Aorta (tissue), 5 donors: ENCODE measurements around the gene MTX3. TPM values are rescaled to one million over a fixed set of nuclear protein-coding genes. Genes with fewer than 3 reads are reported as not detected.

Experiments used
- ATAC-seq: fragments of 200-7000 bp; cut with Tn5 transposase; one replicate; pipeline ENCODE4 v1.9.1; 2022; ENCODE audit warnings: moderate library complexity; ENCODE audit not compliant: low FRiP score
- DNase-seq, 2 donors: peaks; one replicate each; pipeline ENCODE4 v3.0.0-alpha.2; 2020
- H3K27ac ChIP-seq, 2 donors: one replicate each; pipeline ENCODE4 v1.5.1; 2013; ENCODE audit warnings: low read length in 2 of 2, mild to moderate bottlenecking in 2 of 2, moderate library complexity in 2 of 2, control low read depth in 1 of 2, inconsistent platforms in 1 of 2, low read depth in 1 of 2
- H3K27me3 ChIP-seq, 2 donors: one replicate each; pipeline ENCODE4 v1.6.1; 2013; ENCODE audit warnings: control low read depth in 1 of 2, low read length in 1 of 2, mild to moderate bottlenecking in 1 of 2, moderate library complexity in 1 of 2; ENCODE audit not compliant: insufficient read depth in 2 of 2, control insufficient read depth in 1 of 2
- H3K36me3 ChIP-seq, 2 donors: one replicate each; pipeline ENCODE4 v1.6.1; 2013; ENCODE audit warnings: control low read depth in 1 of 2, low read length in 1 of 2, mild to moderate bottlenecking in 1 of 2; ENCODE audit not compliant: insufficient read depth in 2 of 2, control insufficient read depth in 1 of 2
- H3K4me1 ChIP-seq, 2 donors: one replicate each; pipeline ENCODE4 v1.6.1; 2013; ENCODE audit warnings: low read length in 2 of 2, control low read depth in 1 of 2, mild to moderate bottlenecking in 1 of 2, moderate library complexity in 1 of 2; ENCODE audit not compliant: insufficient read depth in 2 of 2, control insufficient read depth in 1 of 2
- H3K4me3 ChIP-seq, 2 donors: one replicate each; pipeline ENCODE4 v1.5.1; 2013; ENCODE audit warnings: low read length in 2 of 2, control low read depth in 1 of 2, mild to moderate bottlenecking in 1 of 2
- H3K9me3 ChIP-seq: one replicate; pipeline ENCODE4 v1.6.1; 2013; ENCODE audit warnings: mild to moderate bottlenecking, low read length; ENCODE audit not compliant: control insufficient read depth
- WGBS, 2 donors: extraction: QIAGEN DNeasy Blood & Tissue Kit; methylation state at CpG; one replicate each; pipeline ENCODE4 v1.1.7; 2013; 5-methylcytosine and 5-hydroxymethylcytosine counted together
- intact Hi-C, 2 donors: fragments of 100-400 bp; cut with DNase I; formaldehyde crosslinking; loops; one replicate each; pipeline versions ENCODE4 v1.14.2 to v1.15.0; 2022
- polyA plus RNA-seq, 2 donors: library from polyadenylated mRNA; stranded (reverse); fragments of 200-250 nt; gene quantifications; one replicate each; pipeline ENCODE4 v1.2.3, GENCODE V29; 2013
- total RNA-seq, 2 donors: library from RNA; stranded (reverse); fragmentation: NEBNext Ultra II Directional; extraction: Animal tissue kit (Norgen Biotek cat#: 25700); gene quantifications; one replicate each; pipeline ENCODE4 v1.2.1, GENCODE V29; 2021
- donor health status: healthy with polysubstance abuse.
- donor health status: Bipolar disorder and iron deficiency.
- donor health status: DM: no; HTN: no; CAD: no.
- donor health status: DM: no; HTN: no; CAD: no.
- donor health status: DM: yes; HTN: yes; CAD: no.

Gene MTX3
- total and polyA plus RNA-seq, 4 donors: 6.5 to 16.6 (median 10.5) TPM

- H3K4me3 ChIP-seq: peak overlapping the region in 1 of 2 donors; percentile 80
- H3K9me3 ChIP-seq: no peaks in the 10 kb centered on the region
- no peak overlapping the region for H3K27ac ChIP-seq
- H3K27me3 ChIP-seq: no peaks in the 10 kb centered on the region
- peaks cover 0 to 3% of the 10 kb centered on the region in 2 donors for H3K4me1 ChIP-seq
- no peak for DNase-seq
- H3K36me3 ChIP-seq: peaks cover 2 to 5% of the 10 kb centered on the region in 2 donors
- intact Hi-C loops: loop anchor here in 1 of 2 donors (5.0 kb wide), 1 partner anchor 92 kb away; no protein-coding TSS in a partner anchor
- no peak for ATAC-seq
- WGBS, 2 donors: 54 to 56% methylated on average over 6 of the region's 6 CpGs
Observed at GRCh38 chr5:79990205-79990597, 861 bp downstream of the MTX3 start.

GRCh38 chr5:79986260-79986659, 4.8 kb downstream of the MTX3 start:
- Histone ChIP-seq H3K4me1 (no peaks in the 10 kb centered on the region), H3K27ac (no peak overlapping the region), H3K4me3 (no peak overlapping the region), H3K27me3 (no peaks in the 10 kb centered on the region), H3K9me3 (no peaks in the 10 kb centered on the region), H3K36me3 (peaks cover 2 to 5% of the 10 kb centered on the region in 2 donors)
- ATAC-seq (no peak), DNase-seq (no peak)
- intact Hi-C loops: no loop called here

GRCh38 chr5:79985288-79985687, 5.8 kb downstream of the MTX3 start:
- Histone ChIP-seq H3K27ac (no peak overlapping the region), H3K27me3 (no peaks in the 10 kb centered on the region), H3K4me1 (no peaks in the 10 kb centered on the region), H3K36me3 (peaks cover 2 to 5% of the 10 kb centered on the region in 2 donors), H3K4me3 (no peak overlapping the region), H3K9me3 (no peaks in the 10 kb centered on the region)
- WGBS, 2 donors: 94 to 95% methylated on average over 2 of the region's 2 CpGs
- ATAC-seq (no peak), DNase-seq (no peak)
- intact Hi-C loops: no loop called here

GRCh38 chr5:79984363-79984762, 6.7 kb downstream of the MTX3 start:
- intact Hi-C loops: no loop called here
- H3K4me3 ChIP-seq: no peak overlapping the region
- no peaks in the 10 kb centered on the region for H3K4me1 ChIP-seq
- H3K27me3 ChIP-seq: no peaks in the 10 kb centered on the region
- H3K9me3 ChIP-seq: no peaks in the 10 kb centered on the region
- H3K27ac ChIP-seq: no peak overlapping the region
- ATAC-seq: no peak
- peaks cover 2 to 5% of the 10 kb centered on the region in 2 donors for H3K36me3 ChIP-seq
- no peak for DNase-seq

- Histone ChIP-seq H3K9me3 (no peaks in the 10 kb centered on the region), H3K4me3 (no peak overlapping the region), H3K27me3 (no peaks in the 10 kb centered on the region), H3K27ac (no peak overlapping the region), H3K36me3 (peaks cover 2 to 5% of the 10 kb centered on the region in 2 donors), H3K4me1 (no peaks in the 10 kb centered on the region)
- 78 to 82% methylated on average over 7 of the region's 7 CpGs for WGBS, 2 donors
- intact Hi-C loops: no loop called here
- DNase-seq (no peak), ATAC-seq (no peak)
Observed at GRCh38 chr5:79983618-79984017, 7.4 kb downstream of the MTX3 start.

- Histone ChIP-seq H3K4me1 (no peaks in the 10 kb centered on the region), H3K27me3 (no peaks in the 10 kb centered on the region), H3K27ac (no peak overlapping the region), H3K36me3 (peaks cover 3 to 4% of the 10 kb centered on the region in 2 donors), H3K4me3 (no peak overlapping the region), H3K9me3 (no peaks in the 10 kb centered on the region)
- DNase-seq (no peak), ATAC-seq (no peak)
- intact Hi-C loops: no loop called here
- WGBS, 2 donors: 80 to 86% methylated on average over 1 of the region's 1 CpG
Observed at GRCh38 chr5:79982136-79982535, 8.9 kb downstream of the MTX3 start.

GRCh38 chr5:79976759-79977515, 14.1 kb downstream of the MTX3 start:
- DNase-seq: no peak
- intact Hi-C loops: no loop called here
- no peaks in the 10 kb centered on the region for H3K27me3 ChIP-seq
- no peak overlapping the region for H3K4me3 ChIP-seq
- peaks cover 0 to 3% of the 10 kb centered on the region in 2 donors for H3K36me3 ChIP-seq
- no peak overlapping the region for H3K27ac ChIP-seq
- no peak for ATAC-seq
- H3K4me1 ChIP-seq: no peaks in the 10 kb centered on the region
- H3K9me3 ChIP-seq: no peaks in the 10 kb centered on the region
- WGBS, 2 donors: 95 to 96% methylated on average over 7 of the region's 7 CpGs

- intact Hi-C loops: no loop called here
- Histone ChIP-seq H3K27ac (no peak overlapping the region), H3K27me3 (no peaks in the 10 kb centered on the region), H3K36me3 (peaks cover 0 to 3% of the 10 kb centered on the region in 2 donors), H3K9me3 (no peaks in the 10 kb centered on the region), H3K4me3 (no peak overlapping the region), H3K4me1 (no peaks in the 10 kb centered on the region)
- no peak for ATAC-seq
- no peak for DNase-seq
- WGBS, 2 donors: 94 to 97% methylated on average over 5 of the region's 5 CpGs
Observed at GRCh38 chr5:79975422-79975821, 15.6 kb downstream of the MTX3 start.

GRCh38 chr5:79974886-79975285, 16.2 kb downstream of the MTX3 start:
- DNase-seq (no peak), ATAC-seq (no peak)
- Histone ChIP-seq H3K36me3 (peaks cover 0 to 3% of the 10 kb centered on the region in 2 donors), H3K27me3 (no peaks in the 10 kb centered on the region), H3K4me3 (no peak overlapping the region), H3K4me1 (no peaks in the 10 kb centered on the region), H3K27ac (no peak overlapping the region), H3K9me3 (no peaks in the 10 kb centered on the region)
- WGBS, 2 donors: 84 to 87% methylated on average over 2 of the region's 2 CpGs
- intact Hi-C loops: no loop called here
